ENCODE data around the gene IRX3. TPM values are rescaled to one million over a fixed set of nuclear protein-coding genes. Genes with fewer than 3 reads are reported as not detected.

IRX3 gene
- total RNA-seq, 6 experiments from 2014 or later: 0.25 to 1.3 (median 0.61) TPM

GRCh38 chr16:54297154-54297553 is 10.6 kb upstream of the IRX3 start:
- Histone ChIP-seq H3K27me3 (no peaks in the 10 kb centered on the region), H3K27ac (no peak overlapping the region), H3K4me3 (no peak overlapping the region), H3K9me3 (no peaks in the 10 kb centered on the region), H3K36me3 (no peaks in the 10 kb centered on the region), H3K4me1 (no peaks in the 10 kb centered on the region)
- WGBS (ENCODE audit: insufficient coverage, low coverage, low lambda C conversion rate, missing lambda C conversion rate): 74% methylated on average over 3 of the region's 3 CpGs
- intact Hi-C loops (cut with DNase I): no loop called here
- no peak for DNase-seq
- no peak for ATAC-seq
- TF ChIP-seq CTCF (IDR thresholded peaks at IDR 0.05): no peak
- no peak for TF ChIP-seq POLR2A (IDR thresholded peaks at IDR 0.05)

DNA sequence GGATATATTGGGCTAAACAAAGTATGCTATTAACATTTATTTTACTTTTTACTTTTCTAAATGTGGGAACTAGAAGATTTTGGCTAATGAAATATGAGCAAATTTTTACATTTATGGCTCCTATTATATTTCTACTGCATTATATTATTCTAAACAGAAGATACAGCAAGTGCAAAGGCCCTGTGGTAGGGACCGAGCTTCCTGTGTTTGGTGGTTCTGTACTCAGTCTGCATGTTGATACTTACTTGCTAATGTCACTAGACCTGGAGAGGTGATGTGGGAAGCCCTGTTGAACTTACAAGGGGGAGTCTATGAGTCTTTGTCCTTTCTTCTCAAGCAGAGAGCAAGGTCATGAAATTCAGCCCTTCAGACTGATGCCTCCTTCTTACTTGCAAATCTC is 10.0 kb upstream of the IRX3 start:
- no peak for DNase-seq

DNA sequence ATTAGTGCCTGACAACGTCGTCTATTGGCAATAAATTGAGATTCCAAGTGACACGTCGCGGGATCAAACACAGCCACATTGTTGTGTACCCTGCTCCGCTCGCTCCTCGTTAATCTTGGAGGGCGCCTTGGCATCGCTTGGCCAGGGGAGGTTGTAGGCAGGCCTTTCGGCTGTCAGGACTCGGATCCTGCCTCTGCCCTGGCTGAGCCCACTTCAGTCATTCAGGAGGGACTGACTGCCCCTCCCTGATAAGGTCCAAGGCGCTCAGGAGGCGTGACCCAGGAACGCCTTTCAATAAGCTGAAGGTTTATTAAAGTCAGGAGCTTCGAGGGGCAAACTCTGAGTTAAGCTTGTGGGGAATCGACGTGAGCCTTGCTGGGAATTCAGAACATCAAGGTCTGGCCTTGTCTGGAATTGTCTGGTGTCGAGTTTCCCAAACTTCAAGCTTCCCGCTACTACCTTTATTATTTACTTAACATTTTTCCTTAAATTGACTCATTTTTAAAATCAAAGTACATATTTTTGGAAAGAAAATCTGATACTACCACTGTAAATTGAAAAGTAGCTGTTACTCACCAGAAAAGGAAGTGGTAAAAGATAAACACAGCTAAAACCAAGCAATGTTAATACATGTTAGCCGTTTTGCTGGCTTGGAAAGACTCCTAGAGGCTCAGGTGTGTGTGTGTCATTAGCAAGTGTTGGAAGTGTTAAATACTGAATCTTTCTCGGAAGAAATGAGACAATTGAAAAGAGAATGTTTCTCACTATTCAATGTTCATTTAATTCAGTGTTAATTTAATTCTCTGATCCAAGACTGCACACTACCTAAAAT is 5.3 kb upstream of the IRX3 start:
- Histone ChIP-seq H3K27me3 (peaks cover 5 to 21% of the 10 kb centered on the region in 2 donors), H3K4me3 (no peak overlapping the region), H3K36me3 (no peaks in the 10 kb centered on the region), H3K4me1 (peaks cover 0 to 20% (median 4%) of the 10 kb centered on the region in 4 donors), H3K9me3 (no peaks in the 10 kb centered on the region), H3K27ac (no peak overlapping the region)
- ATAC-seq (no peak), DNase-seq (no peak)
- intact Hi-C loops (cut with DNase I): no loop called here
- 48% methylated on average over 17 of the region's 22 CpGs for WGBS (ENCODE audit: insufficient coverage, low coverage, low lambda C conversion rate, missing lambda C conversion rate)
- no peak for TF ChIP-seq CTCF (IDR thresholded peaks at IDR 0.05)
- no peak for TF ChIP-seq POLR2A (IDR thresholded peaks at IDR 0.05)

More for the DNA sequence above, 10.0 kb upstream of the IRX3 start:
- Histone ChIP-seq H3K36me3 (no peaks in the 10 kb centered on the region), H3K4me1 (no peaks in the 10 kb centered on the region), H3K9me3 (no peaks in the 10 kb centered on the region), H3K27ac (no peak overlapping the region), H3K4me3 (no peak overlapping the region), H3K27me3 (peaks cover 0 to 3% of the 10 kb centered on the region in 2 donors)
- 62% methylated on average over 1 of the region's 1 CpG for WGBS (ENCODE audit: insufficient coverage, low coverage, low lambda C conversion rate, missing lambda C conversion rate)
- intact Hi-C loops (cut with DNase I): no loop called here
- no peak for TF ChIP-seq CTCF (IDR thresholded peaks at IDR 0.05)
- TF ChIP-seq POLR2A (IDR thresholded peaks at IDR 0.05): no peak
- no peak for ATAC-seq

DNA sequence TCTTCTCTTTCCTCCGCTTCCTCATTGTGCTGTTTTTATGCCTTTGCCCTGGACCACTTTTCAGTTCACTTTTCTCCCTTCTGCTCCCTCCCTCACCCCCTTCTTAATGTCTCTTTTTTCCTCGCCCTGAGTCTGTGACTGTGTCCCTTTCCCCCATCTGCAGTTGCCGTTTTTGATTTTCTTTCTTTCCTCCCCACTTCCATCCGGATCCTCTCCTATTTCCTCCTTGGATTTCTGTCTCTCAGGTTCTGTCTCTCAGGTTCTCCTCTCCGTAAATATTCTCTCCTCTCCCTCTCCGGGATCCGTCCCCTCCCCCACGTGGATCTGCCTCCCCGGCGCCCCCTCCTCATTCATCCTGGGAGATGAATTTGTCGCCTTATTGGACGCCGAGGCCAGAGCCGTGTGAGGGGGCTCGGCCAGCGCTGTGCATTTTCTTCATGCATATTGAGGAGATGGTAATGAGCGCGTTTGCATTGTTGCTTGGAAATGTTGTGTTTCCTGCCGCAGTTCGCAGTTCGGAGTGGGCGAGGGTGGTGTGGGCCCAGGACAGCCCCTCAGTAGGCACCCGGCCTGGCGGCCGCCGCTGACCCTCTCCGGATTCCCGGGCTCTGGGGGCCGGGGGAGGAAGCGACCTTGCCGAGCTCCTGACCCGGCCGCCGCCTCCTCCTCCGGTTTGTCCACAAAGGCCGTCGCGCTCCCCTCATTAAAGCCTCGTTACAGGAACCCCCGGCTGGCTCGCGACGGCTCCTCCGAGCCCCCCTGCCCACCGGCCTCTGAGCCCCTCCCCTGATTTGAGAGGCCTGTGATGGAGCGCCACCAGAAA is 4.5 kb upstream of the IRX3 start:
- H3K9me3 ChIP-seq: no peaks in the 10 kb centered on the region
- H3K27me3 ChIP-seq: peaks cover 5 to 21% of the 10 kb centered on the region in 2 donors
- intact Hi-C loops (cut with DNase I): no loop called here
- H3K4me3 ChIP-seq: no peak overlapping the region
- TF ChIP-seq POLR2A (IDR thresholded peaks at IDR 0.05): no peak
- no peak for TF ChIP-seq CTCF (IDR thresholded peaks at IDR 0.05)
- ATAC-seq (no peak), DNase-seq (no peak)
- 14% methylated on average over 19 of the region's 46 CpGs for WGBS (ENCODE audit: insufficient coverage, low coverage, low lambda C conversion rate, missing lambda C conversion rate)
- H3K27ac ChIP-seq: no peak overlapping the region
- peaks cover 0 to 25% (median 4%) of the 10 kb centered on the region in 4 donors for H3K4me1 ChIP-seq
- no peaks in the 10 kb centered on the region for H3K36me3 ChIP-seq

All from right lobe of liver (tissue), 6 donors.